Heart left ventricle (tissue), 16 donors: ENCODE data around the gene LMTK3. TPM values are rescaled to one million over a fixed set of nuclear protein-coding genes. Genes with fewer than 3 reads are reported as not detected.
A peak's percentile ranks its signal among the peaks of the same experiment; 100 is the strongest.

ENCODE experiments used
- ATAC-seq, 4 donors: fragments of 200-7000 bp; cut with Tn5 transposase; one replicate each; pipeline ENCODE4 v1.9.1; 2020 to 2022; ENCODE audit warnings: moderate library complexity in 4 of 4, mild to moderate bottlenecking in 3 of 4, moderate number of reproducible peaks in 1 of 4
- DNase-seq, 5 donors: peaks; one replicate each; pipeline ENCODE4 v3.0.0-alpha.2; 2020
- H3K27ac ChIP-seq, 12 donors: fragments of 200-600 bp; sonication (generic) in 4 of 12; one replicate each; pipeline versions ENCODE4 v1.5.0 to v1.8.0; 2016 to 2022; ENCODE audit warnings: mild to moderate bottlenecking in 2 of 12
- H3K27me3 ChIP-seq, 9 donors: fragments of 200-600 bp; sonication (generic) in 2 of 9; one replicate each; pipeline versions ENCODE4 v1.5.1 to v1.8.0; 2016 to 2022; ENCODE audit warnings: mild to moderate bottlenecking in 3 of 9
- H3K36me3 ChIP-seq, 9 donors: fragments of 200-600 bp; sonication (generic) in 2 of 9; one replicate each; pipeline versions ENCODE4 v1.5.0 to v1.8.0; 2018 to 2022; ENCODE audit warnings: mild to moderate bottlenecking in 2 of 9
- H3K4me1 ChIP-seq, 12 donors: fragments of 200-600 bp; sonication (generic) in 4 of 12; one replicate each; pipeline versions ENCODE4 v1.5.0 to v1.8.0; 2016 to 2022; ENCODE audit warnings: mild to moderate bottlenecking in 3 of 12
- H3K4me3 ChIP-seq, 12 donors: fragments of 200-600 bp; sonication (generic) in 4 of 12; one replicate each; pipeline versions ENCODE4 v1.5.0 to v1.8.0; 2017 to 2022; ENCODE audit warnings: mild to moderate bottlenecking in 9 of 12, moderate library complexity in 4 of 12
- H3K9me3 ChIP-seq, 12 donors: fragments of 200-600 bp; sonication (generic) in 4 of 12; one replicate each; pipeline versions ENCODE4 v1.5.0 to v1.8.0; 2016 to 2022; ENCODE audit warnings: mild to moderate bottlenecking in 1 of 12
- CTCF ChIP-seq, 12 donors: fragments of 200-600 bp; sonication (generic) in 4 of 12; IDR thresholded peaks; one replicate each; pipeline versions ENCODE4 v1.5.0 to v1.8.0; 2018 to 2022; ENCODE audit warnings: antibody characterized with exemption in 12 of 12, mild to moderate bottlenecking in 5 of 12
- POLR2A ChIP-seq, 2 donors: fragments of 450-650 bp; IDR thresholded peaks; one replicate each; pipeline ENCODE4 v1.6.1; 2017; ENCODE audit warnings: antibody characterized with exemption in 2 of 2, mild to moderate bottlenecking in 2 of 2, moderate library complexity in 2 of 2
- WGBS, 4 donors: extraction: QIAGEN DNeasy Blood & Tissue Kit in 2 of 4; methylation state at CpG; one replicate each; pipeline versions ENCODE4 v1.1.5 to v1.1.7; 2013 to 2018; 5-methylcytosine and 5-hydroxymethylcytosine counted together
- intact Hi-C, 10 donors: fragments of 100-400 bp; cut with DNase I; formaldehyde crosslinking; loops; one replicate each; pipeline versions ENCODE4 v1.11.1 to v1.14.2; 2022
- polyA plus RNA-seq, 2 donors: library from polyadenylated mRNA; stranded (reverse); fragments of 200-250 nt; gene quantifications; one replicate each; pipeline ENCODE4 v1.2.3, GENCODE V29; 2013
- total RNA-seq, 9 donors: library from RNA; depleted of rRNA in 2 of 9; stranded (reverse); fragments of >200 nt in 2 of 9; fragmentation: NEBNext Ultra II Directional in 3 of 9; extraction: Animal tissue kit (Norgen Biotek cat#: 25700) in 3 of 9; gene quantifications; one replicate each; pipeline versions ENCODE4 v1.1.0 to v1.2.4, GENCODE V29; 2016 to 2023
- donor health status: ischemic (EF 13 %, LVEDD 7.1; RV severe dilation, severe dysfunction).
- donor health status: healthy with polysubstance abuse.
- donor health status: DM: no; HTN: yes; CAD: no.
- donor health status: DM: no; HTN: no; CAD: no.
- donor health status: ischemic (EF 25% LVEDD 6.9; RV normal size, moderate dysfunction).
- donor health status: ischemic (EF 25% LVEDD 5.7; RV mildly dilated, moderate dysfunction).
- donor health status: healthy.
- donor health status: DM: yes; HTN: yes; CAD: no.
- donor health status: ischemic (EF 35%, LVEDD 5.7; RV mildly dilated, moderate dysfunction).
- donor health status: nonischemic (EF 11% LVEDD 7.7; RV severe dilation, severe dysfunction).
- donor health status: DM: yes; HTN: yes; CAD: no.
- donor health status: PGD.
- donor health status: ischemic (EF 29% LVEDD 5.4; RV normal size, mild dysfunction).
- donor health status: nonischemic (EF 23%, LVEDD 6.1; RV moderate dilation, normal function).

The LMTK3 gene
- total and polyA plus RNA-seq, 11 donors, result 0.19 to 1.9 (median 1.3) TPM

GRCh38 chr19:48444936-48445200 lies 66.8 kb downstream of the LMTK3 start:
- ATAC-seq, result no peak
- intact Hi-C loops, result loop anchor here in 4 of 10 donors (1.0 to 5.0 kb wide), 5 partner anchors 23 to 123 kb away; partner anchors contain the start of genes KDELR1 (in 2 of the 4) and GRIN2D (in 1 of the 4)
- H3K27me3 ChIP-seq, result peaks cover 4 to 29% (median 15%) of the 10 kb centered on the region in 9 donors
- H3K9me3 ChIP-seq, result no peaks in the 10 kb centered on the region
- H3K36me3 ChIP-seq, result peaks cover 0 to 29% (median 26%) of the 10 kb centered on the region in 9 donors
- no peak for TF ChIP-seq CTCF (IDR thresholded peaks at IDR 0.05)
- TF ChIP-seq POLR2A (IDR thresholded peaks at IDR 0.05), result no peak
- H3K4me3 ChIP-seq, result peak overlapping the region in 11 of 12 donors; percentile 12 to 98 (median 91)
- DNase-seq, result no peak
- 14 to 29% (median 25%) methylated on average over 3 of the region's 3 CpGs for WGBS, 4 donors
- peak overlapping the region in 11 of 12 donors; percentile 75 to 94 (median 88) for H3K27ac ChIP-seq
- H3K4me1 ChIP-seq, result peaks cover 0 to 27% (median 19%) of the 10 kb centered on the region in 12 donors

GRCh38 chr19:48444129-48444935 lies 67.3 kb downstream of the LMTK3 start:
- intact Hi-C loops, result loop anchor here in 2 of 10 donors (2.0 kb wide), 2 partner anchors 26 to 54 kb away; partner anchors contain the start of gene KDELR1 (in 1 of the 2)
- ATAC-seq (no peak), DNase-seq (no peak)
- Histone ChIP-seq H3K4me1 (peaks cover 0 to 27% (median 19%) of the 10 kb centered on the region in 12 donors), H3K27me3 (peaks cover 4 to 30% (median 15%) of the 10 kb centered on the region in 9 donors), H3K9me3 (no peaks in the 10 kb centered on the region), H3K27ac (peak overlapping the region in 10 of 12 donors; percentile 75 to 94 (median 88)), H3K4me3 (peak overlapping the region in 11 of 12 donors; percentile 12 to 98 (median 91)), H3K36me3 (peaks cover 0 to 24% (median 21%) of the 10 kb centered on the region in 9 donors)
- WGBS, 4 donors, result 18 to 25% (median 21%) methylated on average over 33 to 38 of the region's 38 CpGs
- no peak for TF ChIP-seq CTCF (IDR thresholded peaks at IDR 0.05)
- TF ChIP-seq POLR2A (IDR thresholded peaks at IDR 0.05), result no peak

GRCh38 chr19:48443731-48444128 lies 67.9 kb downstream of the LMTK3 start:
- intact Hi-C loops, result loop anchor here in 2 of 10 donors (2.0 kb wide), 2 partner anchors 27 to 53 kb away; partner anchors contain the start of gene KDELR1 (in 1 of the 2)
- 13 to 28% (median 21%) methylated on average over 25 to 45 of the region's 45 CpGs for WGBS, 4 donors
- TF ChIP-seq CTCF (IDR thresholded peaks at IDR 0.05), result no peak
- no peak for TF ChIP-seq POLR2A (IDR thresholded peaks at IDR 0.05)
- no peak overlapping the region for H3K27ac ChIP-seq
- ATAC-seq (no peak), DNase-seq (no peak)
- peaks cover 0 to 18% (median 17%) of the 10 kb centered on the region in 9 donors for H3K36me3 ChIP-seq
- H3K4me3 ChIP-seq, result peak overlapping the region in 8 of 12 donors; percentile 70 to 98 (median 94)
- H3K4me1 ChIP-seq, result peaks cover 0 to 27% (median 19%) of the 10 kb centered on the region in 12 donors
- peaks cover 4 to 30% (median 15%) of the 10 kb centered on the region in 9 donors for H3K27me3 ChIP-seq
- H3K9me3 ChIP-seq, result no peaks in the 10 kb centered on the region

GRCh38 chr19:48443256-48443655 lies 68.4 kb downstream of the LMTK3 start:
- TF ChIP-seq CTCF (IDR thresholded peaks at IDR 0.05) (no peak), POLR2A (IDR thresholded peaks at IDR 0.05) (no peak)

More at GRCh38 chr19:48443256-48443655, 68.4 kb downstream of the LMTK3 start:
- Histone ChIP-seq H3K27ac (no peak overlapping the region), H3K4me1 (peaks cover 0 to 27% (median 19%) of the 10 kb centered on the region in 12 donors), H3K4me3 (peak overlapping the region in 6 of 12 donors; percentile 10 to 98 (median 28)), H3K27me3 (peaks cover 4 to 30% (median 15%) of the 10 kb centered on the region in 9 donors), H3K36me3 (peaks cover 0 to 13% (median 12%) of the 10 kb centered on the region in 9 donors), H3K9me3 (no peaks in the 10 kb centered on the region)
- 19 to 30% (median 26%) methylated on average over 17 to 60 of the region's 60 CpGs for WGBS, 4 donors
- DNase-seq (no peak), ATAC-seq (no peak)
- intact Hi-C loops, result no loop called here
